Activated naive CD4-positive, alpha-beta T cell treated with anti-CD3 and anti-CD28 coated beads for 36 hours (primary cell): Measurements from ENCODE around the gene PLP2. TPM values are rescaled to one million over a fixed set of nuclear protein-coding genes. Genes with fewer than 3 reads are reported as not detected.

Source experiments
- CTCF ChIA-PET: fragments of 350-600 bp; sonication (Branson Sonifier 250); formaldehyde crosslinking; loops from one replicate; lab custom pipeline; 2021; ENCODE audit warnings: antibody characterized with exemption; lab: Charles Lee
- DNase-seq: peaks from one replicate; pipeline ENCODE4 v3.0.0-alpha.2; 2020
- H3K27ac Mint-ChIP-seq: one replicate; pipeline ENCODE4 v1.8.0; 2021; ENCODE audit warnings: mild to moderate bottlenecking, mixed read lengths
- H3K27me3 Mint-ChIP-seq: one replicate; pipeline ENCODE4 v1.8.0; 2021; ENCODE audit warnings: low read depth, mixed read lengths
- H3K36me3 Mint-ChIP-seq: one replicate; pipeline ENCODE4 v1.8.0; 2021; ENCODE audit warnings: low read depth, mixed read lengths
- H3K4me1 Mint-ChIP-seq: one replicate; pipeline ENCODE4 v1.8.0; 2021; ENCODE audit warnings: low read depth, mixed read lengths
- H3K4me3 Mint-ChIP-seq: one replicate; pipeline ENCODE4 v1.8.0; 2021; ENCODE audit warnings: mild to moderate bottlenecking, moderate library complexity, mixed read lengths
- H3K9me3 Mint-ChIP-seq: one replicate; pipeline ENCODE4 v1.8.0; 2021; ENCODE audit warnings: mixed read lengths
- intact Hi-C: fragments of 100-400 bp; cut with micrococcal nuclease; formaldehyde crosslinking; loops from one replicate; pipeline ENCODE4 v1.15.1; 2023
- total RNA-seq, 2 experiments: library from RNA; stranded (reverse); gene quantifications; one replicate each; pipeline ENCODE4 v1.2.3, GENCODE V29; 2021

PLP2 gene
- total RNA-seq, 2 experiments from 2014 or later = 143 to 145 TPM

DNA sequence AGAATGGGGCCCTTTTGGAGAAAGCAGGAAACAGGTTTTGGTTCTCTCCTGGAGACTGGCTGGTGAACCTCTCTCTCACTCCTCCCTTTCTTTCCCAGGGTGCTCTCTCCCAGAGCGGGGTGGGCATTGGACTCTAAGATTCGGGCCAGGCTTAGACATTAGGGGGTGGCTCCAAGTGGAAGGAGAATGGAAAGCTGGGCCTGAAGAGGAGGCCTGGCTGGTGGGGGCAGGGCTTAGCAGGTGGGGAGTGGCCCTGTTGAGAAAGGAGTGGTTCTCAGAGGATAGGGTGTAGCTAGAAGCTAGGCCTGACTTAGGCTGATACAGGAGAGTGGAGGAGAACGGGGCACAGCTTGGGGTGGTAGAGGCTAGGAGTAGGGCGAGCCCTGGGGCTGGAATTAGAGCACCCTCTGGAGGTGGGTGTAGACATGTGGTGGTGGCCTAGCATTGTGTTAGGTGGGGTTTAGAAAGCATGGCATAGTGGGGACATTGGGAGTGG lies 5.7 kb downstream of the PLP2 start:
- Mint-ChIP-seq H3K27ac (peak overlapping the region; percentile 61), H3K4me1 (peaks cover 20% of the 10 kb centered on the region), H3K9me3 (no peaks in the 10 kb centered on the region), H3K27me3 (no peaks in the 10 kb centered on the region), H3K36me3 (peaks cover 36% of the 10 kb centered on the region), H3K4me3 (no peak overlapping the region)
- intact Hi-C loops = no loop called here
- DNase-seq = no peak
- CTCF ChIA-PET = no interaction called here

DNA sequence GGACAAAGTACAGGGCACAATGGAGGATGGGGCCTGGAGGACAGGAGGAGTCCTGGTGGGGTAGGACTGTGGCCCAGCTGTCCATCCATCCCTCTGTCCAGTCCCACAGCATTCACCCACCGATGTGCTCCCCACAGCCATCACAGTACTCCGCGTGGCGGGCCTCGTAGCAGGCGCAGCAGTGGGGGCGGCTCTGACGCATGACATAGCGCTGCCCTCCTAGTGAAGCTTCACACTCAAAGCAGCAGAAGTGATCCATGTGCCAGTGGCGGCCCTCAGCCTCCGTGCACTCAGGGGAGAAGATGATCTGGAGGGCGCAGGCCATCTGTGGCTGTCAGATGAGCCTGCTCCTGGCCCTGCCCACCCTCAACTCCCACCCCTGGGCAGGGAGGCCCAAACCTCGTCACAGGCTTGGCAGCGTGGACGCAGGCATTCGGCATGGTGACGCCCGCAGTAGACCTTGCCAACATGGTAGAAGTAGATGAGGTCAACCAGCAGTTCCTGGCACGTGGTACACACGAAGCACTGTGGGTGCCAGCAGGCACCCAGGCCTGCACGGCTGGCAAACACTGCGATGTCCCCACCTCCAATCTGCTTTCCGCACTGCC lies 6.3 kb downstream of the PLP2 start:
- no peak for DNase-seq
- no peaks in the 10 kb centered on the region for H3K27me3 Mint-ChIP-seq
- no peak overlapping the region for H3K27ac Mint-ChIP-seq
- CTCF ChIA-PET = no interaction called here
- no peak overlapping the region for H3K4me3 Mint-ChIP-seq
- H3K4me1 Mint-ChIP-seq = peaks cover 17% of the 10 kb centered on the region
- H3K9me3 Mint-ChIP-seq = no peaks in the 10 kb centered on the region
- intact Hi-C loops = no loop called here
- peaks cover 33% of the 10 kb centered on the region for H3K36me3 Mint-ChIP-seq

DNA sequence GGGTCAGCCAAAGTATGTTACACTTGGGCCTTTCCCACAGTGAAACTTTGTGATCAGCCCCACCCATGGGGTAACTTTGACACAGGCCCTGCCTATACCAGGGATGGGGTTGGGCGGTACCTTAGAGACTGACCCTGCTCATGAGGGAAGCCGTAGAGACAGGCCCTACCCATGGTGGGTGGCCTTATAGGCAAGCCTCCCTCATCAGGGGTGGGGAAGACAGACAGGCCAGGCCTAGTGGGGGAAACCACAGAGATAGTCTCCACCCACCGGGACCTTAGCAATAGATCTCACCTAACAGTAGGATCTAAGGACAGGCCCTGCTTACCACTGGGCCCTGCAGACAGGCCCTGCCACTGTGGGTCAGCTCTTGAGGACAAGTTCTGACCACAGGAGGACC lies 6.8 kb downstream of the PLP2 start:
- Mint-ChIP-seq H3K4me3 (no peak overlapping the region), H3K36me3 (peaks cover 27% of the 10 kb centered on the region), H3K27me3 (no peaks in the 10 kb centered on the region), H3K4me1 (peaks cover 12% of the 10 kb centered on the region), H3K27ac (no peak overlapping the region), H3K9me3 (no peaks in the 10 kb centered on the region)
- no peak for DNase-seq
- intact Hi-C loops = no loop called here
- CTCF ChIA-PET = no interaction called here

DNA sequence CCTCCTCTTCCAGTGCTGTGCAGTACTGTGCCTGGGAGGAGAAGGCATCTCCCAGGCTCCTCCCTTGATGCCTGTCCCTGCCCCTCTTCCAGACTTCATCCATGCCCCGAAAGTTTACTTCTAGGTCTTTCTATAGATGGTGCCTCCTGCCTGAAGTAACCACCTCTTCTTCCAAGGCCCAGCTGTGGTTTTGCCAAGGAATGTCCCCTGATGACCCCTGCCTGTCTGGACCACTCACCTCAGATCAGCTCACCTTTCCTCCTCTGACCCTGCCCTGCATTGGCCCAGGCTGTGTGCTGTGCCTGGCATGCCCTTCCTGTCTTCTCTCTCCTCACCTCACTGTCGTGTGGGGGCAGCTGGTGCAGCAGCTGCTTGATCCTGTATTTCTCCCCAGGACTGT lies 7.7 kb downstream of the PLP2 start:
- no peak for DNase-seq
- no peak overlapping the region for H3K27ac Mint-ChIP-seq
- intact Hi-C loops = no loop called here
- H3K4me1 Mint-ChIP-seq = peaks cover 13% of the 10 kb centered on the region
- peaks cover 24% of the 10 kb centered on the region for H3K36me3 Mint-ChIP-seq
- no peak overlapping the region for H3K4me3 Mint-ChIP-seq
- CTCF ChIA-PET = no interaction called here
- no peaks in the 10 kb centered on the region for H3K9me3 Mint-ChIP-seq
- H3K27me3 Mint-ChIP-seq = no peaks in the 10 kb centered on the region

DNA sequence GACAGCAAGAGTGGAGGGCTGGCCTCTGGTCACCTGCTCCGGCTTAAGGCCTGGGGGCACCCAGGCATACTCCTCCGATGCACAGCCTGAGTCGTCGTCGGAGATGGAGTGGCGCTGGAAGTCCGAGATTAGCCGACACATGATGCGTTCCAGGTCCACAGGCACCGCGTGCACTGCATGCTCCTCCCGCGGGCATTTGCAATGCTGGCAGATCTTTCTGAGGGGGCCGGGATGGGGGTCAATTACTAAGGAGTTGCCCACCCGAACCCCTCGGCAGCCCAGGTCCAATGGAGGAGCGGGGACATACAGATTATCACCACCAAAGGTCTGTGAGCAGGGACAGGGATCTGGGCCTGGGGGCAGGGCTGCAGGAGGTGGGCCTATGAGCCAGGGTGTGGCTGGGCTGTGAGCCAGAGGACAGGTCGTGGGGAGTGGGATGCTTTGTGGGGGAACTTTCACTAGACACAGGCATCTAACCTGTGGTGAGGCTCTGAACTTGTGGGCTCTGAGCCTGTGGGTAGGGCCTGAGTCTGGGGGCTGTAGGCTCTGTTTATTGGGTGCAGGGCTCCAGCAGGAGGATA lies 12.1 kb downstream of the PLP2 start:
- Mint-ChIP-seq H3K4me1 (peaks cover 9% of the 10 kb centered on the region), H3K9me3 (no peaks in the 10 kb centered on the region), H3K27ac (no peak overlapping the region), H3K4me3 (no peak overlapping the region), H3K36me3 (peaks cover 9% of the 10 kb centered on the region), H3K27me3 (no peaks in the 10 kb centered on the region)
- intact Hi-C loops = loop anchor here (1.0 to 2.0 kb wide), 2 partner anchors 11 to 17 kb away; no protein-coding TSS in a partner anchor
- no peak for DNase-seq
- CTCF ChIA-PET = interaction anchor here (1.0 kb wide), 1 partner anchor 9 kb away, joined by 3 read pairs; no protein-coding TSS in a partner anchor

DNA sequence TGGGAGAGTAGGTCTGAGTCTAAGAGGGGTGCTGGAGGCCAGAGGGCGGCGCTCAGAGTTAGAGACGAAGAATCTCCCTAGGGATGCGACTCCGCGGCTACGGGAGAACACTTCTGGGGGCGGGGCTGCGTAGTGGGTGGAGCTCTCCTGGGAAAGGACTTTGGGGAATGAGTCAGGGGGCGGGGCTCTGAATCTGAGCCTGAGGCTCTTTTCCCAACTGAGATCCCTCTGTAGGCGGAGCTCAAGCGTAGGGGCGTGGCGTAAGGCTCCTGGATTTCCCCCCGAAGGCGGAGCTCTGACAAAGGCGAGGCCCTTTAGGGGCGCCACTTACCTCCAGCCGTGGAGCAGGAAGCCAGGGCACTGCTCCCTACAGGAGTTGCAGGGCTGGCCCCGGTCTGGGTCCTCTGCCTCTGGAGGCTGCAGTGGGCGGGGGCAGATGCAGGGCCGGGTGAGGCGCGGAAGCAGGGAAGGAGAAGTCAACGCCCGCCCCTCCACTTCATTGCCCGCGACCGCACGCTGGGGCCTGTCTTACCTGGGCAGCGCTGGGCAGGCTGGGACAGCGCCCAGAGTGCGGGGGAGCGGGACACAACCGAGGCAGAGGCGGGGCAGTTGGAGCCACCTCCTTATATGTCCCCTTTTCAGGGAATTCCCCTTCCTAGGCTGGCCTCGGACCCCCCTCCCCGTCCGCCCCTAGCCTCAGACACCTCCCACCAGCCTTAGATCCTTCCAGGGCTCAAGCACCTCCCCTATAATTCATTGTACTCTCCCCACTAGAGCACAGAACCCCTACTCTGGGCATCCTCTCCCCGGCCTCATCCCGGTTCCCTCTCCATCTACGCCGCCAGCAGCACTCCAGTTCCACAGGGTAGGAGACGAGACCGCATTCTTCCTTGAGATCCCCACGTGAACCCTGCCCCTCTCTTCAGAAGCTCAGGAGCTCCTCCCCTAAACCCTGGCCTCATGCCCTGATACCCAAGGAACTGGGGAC lies 12.9 kb downstream of the PLP2 start:
- Mint-ChIP-seq H3K4me1 (peaks cover 13% of the 10 kb centered on the region), H3K27ac (peak overlapping the region; percentile 84), H3K36me3 (peaks cover 9% of the 10 kb centered on the region), H3K4me3 (peak overlapping the region; percentile 83), H3K27me3 (no peaks in the 10 kb centered on the region), H3K9me3 (no peaks in the 10 kb centered on the region)
- intact Hi-C loops = loop anchor here (1.0 to 5.0 kb wide), 3 partner anchors 12 to 693 kb away; partner anchors contain the start of gene USP27X
- CTCF ChIA-PET = interaction anchor here (1.0 kb wide), 1 partner anchor 8 kb away, joined by 3 read pairs; no protein-coding TSS in a partner anchor
- peak; percentile 70 for DNase-seq

DNA sequence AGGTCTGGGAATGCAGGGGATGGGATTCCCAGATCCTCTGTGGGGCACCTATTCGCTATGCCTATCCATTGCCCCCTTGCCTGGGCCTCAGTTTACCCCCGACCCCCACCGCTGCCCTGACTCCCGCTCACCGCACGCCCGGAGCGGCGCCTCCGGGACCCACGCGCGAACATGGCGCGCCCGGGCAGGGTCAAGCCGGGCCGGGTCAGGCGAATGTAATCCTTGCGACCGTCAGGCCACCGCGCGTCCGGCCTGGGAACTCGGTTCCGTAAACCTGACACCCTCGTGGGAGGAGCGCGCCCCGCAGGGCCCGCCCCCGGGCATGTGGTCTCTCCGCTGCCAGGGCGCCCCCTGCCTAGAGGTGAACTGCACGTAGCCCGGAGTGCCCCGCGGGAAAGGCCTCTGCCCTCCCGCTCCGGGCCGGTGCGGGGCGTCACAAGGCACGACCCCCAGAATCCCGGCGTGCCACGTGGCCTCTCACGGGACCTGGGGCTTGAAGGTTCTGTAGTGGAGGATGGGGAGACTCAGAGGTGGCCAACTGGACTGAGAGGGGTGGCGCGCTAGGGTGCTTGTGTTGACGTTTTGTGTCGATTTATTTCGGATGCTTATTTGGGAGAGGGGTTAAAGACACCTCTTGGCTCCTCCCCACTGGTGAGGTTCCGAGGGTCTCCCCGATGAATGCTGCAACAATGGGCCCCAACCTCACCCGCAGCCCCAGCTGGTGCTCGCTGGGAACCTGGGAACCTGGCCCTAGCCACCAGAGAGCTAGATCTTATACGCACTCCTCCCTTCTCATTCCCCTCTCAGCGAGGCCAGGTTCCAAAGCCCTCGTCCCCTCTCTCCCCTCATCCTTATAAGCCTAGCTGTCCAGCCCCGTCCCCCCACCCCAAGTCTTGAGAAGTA lies 14.7 kb downstream of the PLP2 start, which contains the start of gene PRICKLE3:
PRICKLE3 (minus strand) TSS at position 249 of the 903 bp plus-strand sequence; CDS start at position 173, 76 bp downstream.
- H3K4me1 Mint-ChIP-seq = peaks cover 16% of the 10 kb centered on the region
- peak; percentile 82 for DNase-seq
- H3K27me3 Mint-ChIP-seq = no peaks in the 10 kb centered on the region
- H3K9me3 Mint-ChIP-seq = no peaks in the 10 kb centered on the region
- intact Hi-C loops = loop anchor here (5.0 kb wide), 1 partner anchor 691 kb away; the partner anchor contains the start of gene USP27X
- CTCF ChIA-PET = interaction anchor here (0.6 kb wide), 1 partner anchor 25 kb away, joined by 3 read pairs; no protein-coding TSS in a partner anchor
- peak within 1 kb of the TSS; percentile 83 for H3K4me3 Mint-ChIP-seq
- H3K36me3 Mint-ChIP-seq = peaks cover 4% of the 10 kb centered on the region
- peak within 1 kb of the TSS; percentile 84 for H3K27ac Mint-ChIP-seq

DNA sequence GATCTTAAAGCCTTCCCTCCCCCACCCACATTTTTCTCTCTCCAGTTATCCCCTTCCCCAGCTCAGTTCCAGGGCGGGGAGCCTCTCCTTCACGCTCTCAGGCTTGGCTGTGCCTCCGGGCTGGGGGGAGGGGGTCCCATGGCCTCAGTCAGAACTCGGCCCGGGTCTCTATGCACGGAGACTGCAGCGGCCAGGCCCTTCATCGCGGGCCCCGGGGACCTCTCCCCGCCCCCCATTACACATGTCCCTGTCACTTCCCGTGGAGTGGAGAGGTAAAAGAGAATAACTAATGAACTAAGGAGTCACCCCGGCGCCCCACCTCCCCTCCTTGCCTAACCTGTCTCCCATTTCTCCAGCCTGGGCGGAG lies 15.3 kb downstream of the PLP2 start:
- H3K9me3 Mint-ChIP-seq = no peaks in the 10 kb centered on the region
- no peak for DNase-seq
- no peaks in the 10 kb centered on the region for H3K27me3 Mint-ChIP-seq
- peaks cover 16% of the 10 kb centered on the region for H3K4me1 Mint-ChIP-seq
- CTCF ChIA-PET = no interaction called here
- intact Hi-C loops = loop anchor here (5.0 kb wide), 1 partner anchor 690 kb away; the partner anchor contains the start of gene USP27X
- no peak overlapping the region for H3K27ac Mint-ChIP-seq
- no peak overlapping the region for H3K4me3 Mint-ChIP-seq
- H3K36me3 Mint-ChIP-seq = peaks cover 4% of the 10 kb centered on the region

DNA sequence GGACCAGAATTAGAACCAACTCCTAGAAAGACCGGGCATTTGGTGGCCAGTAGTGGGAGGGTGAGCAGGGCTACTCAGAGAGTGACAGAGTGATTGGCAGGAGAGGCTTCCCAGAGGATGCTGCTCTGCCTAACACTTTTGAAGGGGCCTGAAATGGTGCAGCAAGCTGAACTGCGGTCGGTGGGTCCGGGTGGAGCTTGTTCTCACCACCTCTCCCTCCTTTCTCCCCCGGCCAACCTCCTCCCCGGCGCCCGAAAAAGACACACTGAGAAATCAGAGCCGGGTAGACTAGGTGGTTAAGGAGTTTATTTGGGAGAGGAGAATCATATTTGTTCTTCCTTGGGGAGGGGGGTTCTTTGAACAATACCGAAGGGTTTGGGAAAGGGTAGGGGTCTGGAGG lies 15.8 kb downstream of the PLP2 start:
- Mint-ChIP-seq H3K27ac (no peak overlapping the region), H3K36me3 (no peaks in the 10 kb centered on the region), H3K4me1 (peaks cover 21% of the 10 kb centered on the region), H3K9me3 (no peaks in the 10 kb centered on the region), H3K4me3 (no peak overlapping the region), H3K27me3 (no peaks in the 10 kb centered on the region)
- intact Hi-C loops = loop anchor here (5.0 kb wide), 1 partner anchor 690 kb away; the partner anchor contains the start of gene USP27X
- CTCF ChIA-PET = no interaction called here
- no peak for DNase-seq

DNA sequence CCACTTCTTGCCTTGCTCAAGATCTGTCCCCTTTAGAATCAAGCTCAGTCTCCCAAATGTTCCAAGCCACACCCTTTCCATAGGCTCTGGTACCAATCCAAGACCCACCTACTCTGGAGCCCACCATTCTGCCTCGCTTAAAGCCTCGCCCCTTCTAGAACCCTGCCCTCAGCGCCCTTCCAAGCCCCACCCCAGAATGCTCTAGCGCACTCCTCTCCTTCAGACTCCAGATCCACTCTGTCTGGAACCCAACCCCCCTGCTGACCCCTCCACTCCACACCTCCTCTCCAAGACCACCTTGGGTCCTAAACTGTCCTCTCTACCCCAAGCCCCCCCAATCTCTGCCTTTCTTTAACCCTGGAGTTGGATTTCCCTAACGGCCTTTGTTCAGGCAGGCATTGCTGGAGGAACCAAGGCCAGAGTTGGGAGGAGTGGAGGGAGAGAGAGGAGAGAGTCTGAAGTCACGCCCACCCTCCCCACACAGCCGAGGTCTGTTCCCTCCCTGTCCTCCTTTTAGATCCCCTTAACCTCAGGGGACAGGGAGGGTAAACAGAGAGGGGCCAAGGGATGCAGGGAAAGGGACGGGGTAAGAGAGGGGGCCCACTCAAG lies 16.9 kb downstream of the PLP2 start:
- Mint-ChIP-seq H3K4me3 (no peak overlapping the region), H3K36me3 (no peaks in the 10 kb centered on the region), H3K27ac (no peak overlapping the region), H3K27me3 (no peaks in the 10 kb centered on the region), H3K4me1 (peaks cover 30% of the 10 kb centered on the region), H3K9me3 (no peaks in the 10 kb centered on the region)
- intact Hi-C loops = loop anchor here (5.0 kb wide), 1 partner anchor 689 kb away; the partner anchor contains the start of gene USP27X
- CTCF ChIA-PET = interaction anchor here (1.8 kb wide), 1 partner anchor 46 kb away, joined by 4 read pairs; no protein-coding TSS in a partner anchor
- no peak for DNase-seq

DNA sequence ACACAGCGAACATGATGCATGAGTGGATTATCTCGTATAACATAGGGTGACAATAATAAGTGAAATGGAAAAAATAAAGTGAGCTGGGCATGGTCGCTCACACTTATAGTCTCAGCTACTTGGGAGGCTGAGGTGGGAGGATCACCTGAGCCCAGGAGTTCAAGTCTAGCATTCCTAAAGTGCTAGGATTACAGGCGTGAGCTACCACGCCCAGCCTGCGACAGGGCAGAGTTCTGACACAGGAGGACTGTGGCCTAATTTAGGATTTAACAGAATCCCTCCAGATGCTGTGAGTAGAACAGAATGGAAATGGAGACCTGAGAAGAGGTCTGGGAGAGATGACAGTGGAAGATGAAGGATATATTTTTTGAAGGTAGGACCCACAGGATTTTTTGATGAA lies 17.9 kb downstream of the PLP2 start:
- peak overlapping the region; percentile 94 for H3K27ac Mint-ChIP-seq
- H3K4me3 Mint-ChIP-seq = peak overlapping the region; percentile 97
- peaks cover 30% of the 10 kb centered on the region for H3K4me1 Mint-ChIP-seq
- no peaks in the 10 kb centered on the region for H3K27me3 Mint-ChIP-seq
- no peak for DNase-seq
- CTCF ChIA-PET = interaction anchor here (1.8 kb wide), 1 partner anchor 47 kb away, joined by 4 read pairs; no protein-coding TSS in a partner anchor
- H3K36me3 Mint-ChIP-seq = no peaks in the 10 kb centered on the region
- intact Hi-C loops = loop anchor here (2.0 to 10.0 kb wide), 4 partner anchors 35 to 688 kb away; partner anchors contain the start of genes GPKOW and USP27X
- no peaks in the 10 kb centered on the region for H3K9me3 Mint-ChIP-seq
